Measurements from ENCODE around the gene ATP6V0E1.
"Not testable (repeated sequence)": the region's sequence is repeated elsewhere in the genome, so short reads cannot be mapped to it uniquely, and the experiment has no call there.

ATP6V0E1 gene

GRCh38 chr5:173075970-173076369, 92.4 kb downstream of the ATP6V0E1 start:
- DNase-seq (ENCODE audit: low spot score) = no peak

GRCh38 chr5:173076471-173076870, 92.9 kb downstream of the ATP6V0E1 start:
- not testable (repeated sequence) for DNase-seq (ENCODE audit: low spot score)

GRCh38 chr5:173078878-173079277, 95.3 kb downstream of the ATP6V0E1 start:
- no peak for DNase-seq (ENCODE audit: low spot score)
